Ovary (tissue), 9 donors: ENCODE results near the gene OR52W1. TPM values are rescaled to one million over a fixed set of nuclear protein-coding genes. Genes with fewer than 3 reads are reported as not detected.

Experiments
- DNase-seq, 5 donors: peaks; one replicate each; pipeline ENCODE4 v3.0.0-alpha.2; 2019 to 2020
- H3K27ac ChIP-seq, 2 donors: fragments of 200-600 bp; one replicate each; pipeline versions ENCODE4 v1.5.1 to v1.8.0; 2019 to 2022
- H3K27me3 ChIP-seq: fragments of 200-600 bp; one replicate; pipeline ENCODE4 v1.8.0; 2022
- H3K36me3 ChIP-seq: fragments of 200-600 bp; sonication (generic); one replicate; pipeline ENCODE4 v1.5.1; 2019
- H3K4me1 ChIP-seq: one replicate; pipeline ENCODE4 v1.8.1; 2013; ENCODE audit warnings: mild to moderate bottlenecking, moderate library complexity; ENCODE audit not compliant: insufficient read depth
- H3K4me3 ChIP-seq: fragments of 200-600 bp; sonication (generic); one replicate; pipeline ENCODE4 v1.5.1; 2017
- H3K9me3 ChIP-seq, 2 donors: fragments of 200-600 bp in 1 of 2; sonication (generic) in 1 of 2; one replicate each; pipeline versions ENCODE4 v1.5.1 to v1.8.1; 2013 to 2019; ENCODE audit warnings: mild to moderate bottlenecking in 1 of 2, moderate library complexity in 1 of 2
- EP300 ChIP-seq: sonication (generic); formaldehyde crosslinking; IDR thresholded peaks from one replicate; pipeline ENCODE4 v1.6.1; 2017; ENCODE audit warnings: antibody characterized with exemption
- POLR2A ChIP-seq: fragments of 450-650 bp; IDR thresholded peaks from one replicate; pipeline ENCODE4 v1.6.1; 2017; ENCODE audit warnings: antibody characterized with exemption, mild to moderate bottlenecking, moderate library complexity
- WGBS, 3 donors: extraction: QIAGEN DNeasy Blood & Tissue Kit in 1 of 3; methylation state at CpG; one replicate each; pipeline versions ENCODE4 v1.1.5 to v1.1.7; 2013 to 2017; 5-methylcytosine and 5-hydroxymethylcytosine counted together
- intact Hi-C, 4 donors: fragments of 100-400 bp; cut with DNase I; formaldehyde crosslinking; loops; one replicate each; pipeline versions ENCODE4 v1.11.0 to v1.15.1; 2022 to 2023
- polyA plus RNA-seq, 2 donors: library from polyadenylated mRNA; stranded (reverse); fragments of 200-250 nt in 1 of 2; fragments of 350-450 nt in 1 of 2; fragmentation: Illumina TruSeq in 1 of 2; extraction: RNeasy Lipid Tissue Mini Kit (QIAGEN cat#74804) in 1 of 2; gene quantifications; one replicate each; pipeline ENCODE4 v1.2.3, GENCODE V29; 2013 to 2014
- total RNA-seq, 7 donors: library from RNA; depleted of rRNA in 2 of 7; stranded (reverse); fragments of >200 nt in 2 of 7; fragmentation: NEBNext Ultra II Directional in 3 of 7; extraction: Animal tissue kit (Norgen Biotek cat#: 25700) in 3 of 7; gene quantifications; one replicate each; pipeline versions ENCODE4 v1.1.0 to v1.2.4, GENCODE V29; 2016 to 2023
- TF ChIP-seq, protein P1 (sequence below), 3 donors: fragments of 450-650 bp in 2 of 3; fragments of 200-600 bp in 1 of 3; IDR thresholded peaks; one replicate each; pipeline versions ENCODE4 v1.5.1 to v1.8.0; 2016 to 2022; ENCODE audit warnings: antibody characterized with exemption in 3 of 3, mild to moderate bottlenecking in 1 of 3
- donor health status: DM: no; HTN: no; CAD: no; lungs with moderate emphysema.
- donor health status: DM: no; HTN: no; CAD: no.
- donor health status: Bipolar disorder and iron deficiency.
- donor health status: DM: yes; HTN: yes; CAD: no.
- donor health status: DM: no; HTN: no; CAD: no.
- donor health status: DM: yes; HTN: yes; CAD: no.

The OR52W1 gene
- total and polyA plus RNA-seq, 9 donors: not detected

DNA sequence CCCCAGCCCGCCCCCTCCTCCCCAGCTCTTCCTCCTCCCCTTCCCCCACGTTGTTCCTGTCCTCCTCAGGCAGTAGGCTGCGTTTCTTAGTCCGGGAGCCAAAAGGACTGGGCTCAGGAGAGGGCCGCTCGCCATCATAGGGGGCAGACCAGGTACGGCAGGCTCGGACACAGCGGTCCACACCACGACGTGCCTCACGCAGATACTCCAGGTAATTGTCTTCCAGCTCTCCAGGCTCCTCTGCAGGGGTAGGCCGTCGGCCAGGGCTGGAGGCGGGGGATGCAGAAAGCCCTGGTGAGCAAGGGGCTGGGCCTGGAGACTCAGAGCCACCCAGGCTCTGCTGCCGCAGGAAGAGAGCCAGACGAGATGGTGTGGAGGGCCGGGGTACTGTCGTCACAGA is 18.7 kb downstream of the OR52W1 start:
- intact Hi-C loops: no loop called here
- Histone ChIP-seq H3K9me3 (no peaks in the 10 kb centered on the region), H3K27ac (no peak overlapping the region), H3K4me3 (no peak overlapping the region), H3K36me3 (no peaks in the 10 kb centered on the region), H3K4me1 (no peaks in the 10 kb centered on the region), H3K27me3 (no peaks in the 10 kb centered on the region)
- no peak for DNase-seq
- TF ChIP-seq, protein P1, sequence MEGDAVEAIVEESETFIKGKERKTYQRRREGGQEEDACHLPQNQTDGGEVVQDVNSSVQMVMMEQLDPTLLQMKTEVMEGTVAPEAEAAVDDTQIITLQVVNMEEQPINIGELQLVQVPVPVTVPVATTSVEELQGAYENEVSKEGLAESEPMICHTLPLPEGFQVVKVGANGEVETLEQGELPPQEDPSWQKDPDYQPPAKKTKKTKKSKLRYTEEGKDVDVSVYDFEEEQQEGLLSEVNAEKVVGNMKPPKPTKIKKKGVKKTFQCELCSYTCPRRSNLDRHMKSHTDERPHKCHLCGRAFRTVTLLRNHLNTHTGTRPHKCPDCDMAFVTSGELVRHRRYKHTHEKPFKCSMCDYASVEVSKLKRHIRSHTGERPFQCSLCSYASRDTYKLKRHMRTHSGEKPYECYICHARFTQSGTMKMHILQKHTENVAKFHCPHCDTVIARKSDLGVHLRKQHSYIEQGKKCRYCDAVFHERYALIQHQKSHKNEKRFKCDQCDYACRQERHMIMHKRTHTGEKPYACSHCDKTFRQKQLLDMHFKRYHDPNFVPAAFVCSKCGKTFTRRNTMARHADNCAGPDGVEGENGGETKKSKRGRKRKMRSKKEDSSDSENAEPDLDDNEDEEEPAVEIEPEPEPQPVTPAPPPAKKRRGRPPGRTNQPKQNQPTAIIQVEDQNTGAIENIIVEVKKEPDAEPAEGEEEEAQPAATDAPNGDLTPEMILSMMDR (IDR thresholded peaks at IDR 0.05): no peak
- TF ChIP-seq POLR2A: no peak
- TF ChIP-seq EP300: no peak
- WGBS, 3 donors: 83 to 91% (median 87%) methylated on average over 18 to 19 of the region's 19 CpGs

DNA sequence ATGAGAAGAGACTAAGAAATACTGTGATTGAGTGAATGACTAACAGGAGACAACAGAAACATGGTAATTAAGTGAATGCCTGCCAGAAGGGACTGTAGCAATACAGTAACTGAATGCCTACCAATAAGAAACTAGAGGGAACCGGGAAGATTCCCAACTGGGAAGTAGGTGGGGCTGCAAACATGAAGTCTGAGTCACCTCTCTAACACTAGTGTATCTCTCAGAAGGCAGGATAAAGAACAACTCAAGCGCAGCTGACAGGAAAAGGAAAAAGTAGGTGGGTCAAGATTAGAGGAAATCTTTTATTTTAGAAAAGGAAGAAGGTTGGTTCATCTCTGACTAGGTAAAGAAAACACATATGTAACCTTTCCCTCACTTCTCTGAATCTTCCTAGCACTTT is 20.3 kb downstream of the OR52W1 start:
- H3K27ac ChIP-seq: no peak overlapping the region
- intact Hi-C loops: no loop called here
- TF ChIP-seq EP300: no peak
- TF ChIP-seq, protein P1 (IDR thresholded peaks at IDR 0.05): no peak
- TF ChIP-seq POLR2A: no peak
- DNase-seq: no peak
- 46 to 58% (median 49%) methylated on average over 2 of the region's 2 CpGs for WGBS, 3 donors
- H3K4me3 ChIP-seq: no peak overlapping the region
- no peaks in the 10 kb centered on the region for H3K27me3 ChIP-seq
- H3K4me1 ChIP-seq: no peaks in the 10 kb centered on the region
- H3K36me3 ChIP-seq: no peaks in the 10 kb centered on the region
- H3K9me3 ChIP-seq: no peaks in the 10 kb centered on the region

DNA sequence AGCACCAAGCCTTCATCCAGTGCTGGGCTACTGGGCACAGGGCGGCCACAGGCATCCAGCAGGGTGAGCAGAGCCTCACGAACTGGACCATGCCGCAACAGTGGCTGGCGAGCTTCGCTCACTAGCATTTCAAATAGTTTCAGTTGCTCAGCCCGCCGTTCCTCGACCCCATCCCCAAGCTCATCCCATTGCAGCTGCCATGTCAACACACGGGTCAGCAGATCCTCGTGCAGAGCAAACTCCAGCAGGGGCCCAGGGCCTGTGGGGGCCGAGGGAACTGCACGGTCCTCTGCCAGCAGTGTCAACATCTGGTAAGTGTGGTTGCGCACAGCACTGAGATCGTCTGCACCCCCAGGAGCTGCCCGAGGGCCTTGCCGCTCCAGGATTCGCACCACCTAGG is 24.8 kb downstream of the OR52W1 start:
- intact Hi-C loops: no loop called here
- Histone ChIP-seq H3K9me3 (no peaks in the 10 kb centered on the region), H3K27me3 (no peaks in the 10 kb centered on the region), H3K36me3 (no peaks in the 10 kb centered on the region), H3K27ac (no peak overlapping the region), H3K4me1 (peaks cover 5% of the 10 kb centered on the region), H3K4me3 (no peak overlapping the region)
- TF ChIP-seq, protein P1 (IDR thresholded peaks at IDR 0.05): no peak
- TF ChIP-seq EP300: no peak
- no peak for TF ChIP-seq POLR2A
- WGBS, 3 donors: 95 to 97% (median 95%) methylated on average over 17 of the region's 17 CpGs
- no peak for DNase-seq

DNA sequence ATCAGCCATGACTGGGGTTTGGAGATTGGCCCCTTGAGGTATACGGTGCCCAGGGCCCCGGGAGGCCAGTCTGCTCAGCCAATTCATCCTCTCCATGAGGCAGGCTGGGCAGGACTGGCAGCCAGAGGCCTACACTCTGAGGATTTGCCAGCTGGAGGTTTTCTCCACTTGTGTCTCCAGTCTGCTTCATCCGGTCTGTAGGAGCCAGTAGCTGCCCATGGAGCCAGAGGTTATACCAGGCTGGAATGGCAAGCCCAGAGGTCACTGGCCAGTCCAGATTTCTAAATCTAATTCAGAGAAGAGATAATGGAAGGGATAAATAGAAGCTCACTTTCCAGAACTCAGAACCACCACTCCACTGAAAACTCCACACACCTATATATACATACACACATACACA is 25.4 kb downstream of the OR52W1 start:
- WGBS, 3 donors: 91 to 95% (median 91%) methylated on average over 3 of the region's 3 CpGs
- Histone ChIP-seq H3K27me3 (no peaks in the 10 kb centered on the region), H3K4me1 (peaks cover 5% of the 10 kb centered on the region), H3K36me3 (no peaks in the 10 kb centered on the region), H3K27ac (no peak overlapping the region), H3K9me3 (no peaks in the 10 kb centered on the region), H3K4me3 (no peak overlapping the region)
- no peak for TF ChIP-seq POLR2A
- TF ChIP-seq, protein P1 (IDR thresholded peaks at IDR 0.05): no peak
- no peak for TF ChIP-seq EP300
- intact Hi-C loops: no loop called here
- no peak for DNase-seq

DNA sequence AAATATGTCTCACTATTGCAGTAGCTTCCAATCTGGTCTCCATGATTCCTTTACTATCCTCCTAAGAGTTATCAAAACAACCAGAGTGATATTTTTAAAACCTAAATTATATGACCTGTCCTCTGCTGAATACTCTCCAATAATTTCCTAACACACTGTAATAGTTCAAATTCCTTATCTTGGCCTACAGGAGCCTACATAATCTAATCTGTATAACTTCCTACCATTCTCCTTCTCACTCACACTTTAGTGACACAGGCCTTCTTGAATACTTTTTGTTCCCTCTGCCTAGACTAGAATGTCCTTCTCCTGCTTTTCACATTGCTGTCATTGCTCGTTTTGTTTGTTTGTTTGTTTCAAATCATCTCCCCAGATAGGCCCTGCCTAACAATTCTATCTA is 26.0 kb downstream of the OR52W1 start:
- no peaks in the 10 kb centered on the region for H3K36me3 ChIP-seq
- H3K4me3 ChIP-seq: no peak overlapping the region
- H3K9me3 ChIP-seq: no peaks in the 10 kb centered on the region
- no peak for DNase-seq
- no peak overlapping the region for H3K27ac ChIP-seq
- peaks cover 5% of the 10 kb centered on the region for H3K4me1 ChIP-seq
- intact Hi-C loops: no loop called here
- TF ChIP-seq EP300: no peak
- no peak for TF ChIP-seq POLR2A
- TF ChIP-seq, protein P1 (IDR thresholded peaks at IDR 0.05): no peak
- WGBS, 3 donors: 71 to 83% (median 77%) methylated on average over 1 of the region's 1 CpG
- no peaks in the 10 kb centered on the region for H3K27me3 ChIP-seq
